HL-60 (cell line): ENCODE data around the gene HLA-DPA1.

Experiments used
- POLR2AphosphoS5 ChIP-seq: IDR thresholded peaks from 2 replicates; pipeline ENCODE4 v1.6.1; 2012; ENCODE audit warnings: low read depth
- TF ChIP-seq, protein P1 (sequence below): IDR thresholded peaks from one replicate; pipeline ENCODE4 v1.5.1; 2011; ENCODE audit warnings: low read length, control low read depth, inconsistent platforms; ENCODE audit not compliant: insufficient read depth

DNA sequence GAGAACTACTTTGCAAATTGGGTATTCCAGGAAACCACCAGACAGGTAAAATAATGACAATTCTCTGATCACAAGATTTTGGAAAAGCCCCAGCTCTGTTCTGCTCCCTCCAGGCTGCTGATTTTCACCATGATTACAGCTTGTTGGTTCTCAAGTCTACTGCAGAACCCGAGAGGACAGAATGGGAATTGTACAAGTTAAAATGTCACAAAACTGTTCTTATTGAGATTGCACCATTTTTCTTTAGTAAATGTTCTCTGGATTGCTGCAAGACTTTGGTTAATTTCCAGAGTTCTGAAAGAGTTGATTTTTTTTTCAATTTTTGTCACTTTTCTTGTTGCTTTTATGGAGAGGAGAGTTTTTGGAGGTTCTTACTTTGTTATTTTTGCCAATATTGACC, 36.9 kb downstream of the HLA-DPA1 start:
- TF ChIP-seq, protein P1, sequence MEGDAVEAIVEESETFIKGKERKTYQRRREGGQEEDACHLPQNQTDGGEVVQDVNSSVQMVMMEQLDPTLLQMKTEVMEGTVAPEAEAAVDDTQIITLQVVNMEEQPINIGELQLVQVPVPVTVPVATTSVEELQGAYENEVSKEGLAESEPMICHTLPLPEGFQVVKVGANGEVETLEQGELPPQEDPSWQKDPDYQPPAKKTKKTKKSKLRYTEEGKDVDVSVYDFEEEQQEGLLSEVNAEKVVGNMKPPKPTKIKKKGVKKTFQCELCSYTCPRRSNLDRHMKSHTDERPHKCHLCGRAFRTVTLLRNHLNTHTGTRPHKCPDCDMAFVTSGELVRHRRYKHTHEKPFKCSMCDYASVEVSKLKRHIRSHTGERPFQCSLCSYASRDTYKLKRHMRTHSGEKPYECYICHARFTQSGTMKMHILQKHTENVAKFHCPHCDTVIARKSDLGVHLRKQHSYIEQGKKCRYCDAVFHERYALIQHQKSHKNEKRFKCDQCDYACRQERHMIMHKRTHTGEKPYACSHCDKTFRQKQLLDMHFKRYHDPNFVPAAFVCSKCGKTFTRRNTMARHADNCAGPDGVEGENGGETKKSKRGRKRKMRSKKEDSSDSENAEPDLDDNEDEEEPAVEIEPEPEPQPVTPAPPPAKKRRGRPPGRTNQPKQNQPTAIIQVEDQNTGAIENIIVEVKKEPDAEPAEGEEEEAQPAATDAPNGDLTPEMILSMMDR, result no peak
- no peak for TF ChIP-seq POLR2AphosphoS5
